Endodermal cell (in vitro differentiated cells): ENCODE data around the gene PABPN1L. TPM values are rescaled to one million over a fixed set of nuclear protein-coding genes. Genes with fewer than 3 reads are reported as not detected.

Experiments used
- DNase-seq: peaks from one replicate; pipeline ENCODE4 v3.0.0-alpha.2; 2017
- H3K27ac ChIP-seq: 2 replicates; pipeline ENCODE4 v1.5.1; 2013; ENCODE audit warnings: mild to moderate bottlenecking, low read depth, low read length, moderate library complexity
- H3K27me3 ChIP-seq: 2 replicates; pipeline ENCODE4 v1.6.1; 2013; ENCODE audit warnings: mild to moderate bottlenecking, low read length, moderate library complexity; ENCODE audit not compliant: insufficient read depth, control insufficient read depth, poor library complexity, severe bottlenecking
- H3K36me3 ChIP-seq: 2 replicates; pipeline ENCODE4 v1.7.0; 2013; ENCODE audit warnings: mild to moderate bottlenecking, low read length, moderate library complexity; ENCODE audit not compliant: control insufficient read depth, insufficient read depth
- H3K4me1 ChIP-seq: one replicate; pipeline ENCODE4 v1.7.0; 2013; ENCODE audit warnings: low read length; ENCODE audit not compliant: control insufficient read depth, insufficient read depth
- H3K4me3 ChIP-seq: 2 replicates; pipeline ENCODE4 v1.5.1; 2013; ENCODE audit warnings: mild to moderate bottlenecking, low read length, moderate library complexity
- H3K9ac ChIP-seq: 2 replicates; pipeline ENCODE4 v1.6.1; 2013; ENCODE audit warnings: mild to moderate bottlenecking, low read length, moderate library complexity; ENCODE audit not compliant: poor library complexity, severe bottlenecking; ENCODE audit errors: extremely low read depth
- H3K9me3 ChIP-seq: 2 replicates; pipeline ENCODE4 v1.6.1; 2013; ENCODE audit warnings: mild to moderate bottlenecking, low read length, moderate library complexity; ENCODE audit not compliant: control insufficient read depth
- H3K27ac Mint-ChIP-seq: 2 replicates; pipeline ENCODE4 v1.8.0; 2020; ENCODE audit warnings: mixed read lengths
- H3K27me3 Mint-ChIP-seq: 2 replicates; pipeline ENCODE4 v1.8.0; 2021; ENCODE audit warnings: mild to moderate bottlenecking, mixed read lengths; ENCODE audit not compliant: insufficient read depth
- H3K36me3 Mint-ChIP-seq: 2 replicates; pipeline ENCODE4 v1.8.0; 2020; ENCODE audit warnings: low read depth, mixed read lengths
- H3K4me1 Mint-ChIP-seq: 2 replicates; pipeline ENCODE4 v1.8.0; 2020; ENCODE audit warnings: mixed read lengths
- H3K4me3 Mint-ChIP-seq: 2 replicates; pipeline ENCODE4 v1.8.0; 2020; ENCODE audit warnings: mild to moderate bottlenecking, moderate library complexity, mixed read lengths
- H3K9me3 Mint-ChIP-seq: 2 replicates; pipeline ENCODE4 v1.8.0; 2020; ENCODE audit warnings: mild to moderate bottlenecking, mixed read lengths
- WGBS, 2 experiments: methylation state at CpG; one replicate each; pipeline versions ENCODE4 v1.1.5 to v1.1.7; 2013; ENCODE audit warnings: missing lambda C conversion rate in 2 of 2, mixed read lengths in 1 of 2; ENCODE audit not compliant: insufficient coverage in 1 of 2, insufficient read length in 1 of 2; 5-methylcytosine and 5-hydroxymethylcytosine counted together
- total RNA-seq, 2 donors: library from RNA; stranded (reverse); fragmentation: NEBNext Ultra II Directional in 1 of 2; extraction: Animal tissue kit (Norgen Biotek cat#: 25700) in 1 of 2; gene quantifications; 2 replicates in 1 of 2; 3 replicates in 1 of 2; pipeline ENCODE4 v1.2.1, GENCODE V29; 2021
- TF ChIP-seq, protein P1 (sequence below): fragments of 200-600 bp; sonication (generic); conservative IDR thresholded peaks from 2 replicates; pipeline ENCODE4 v1.5.0; 2021; ENCODE audit warnings: antibody characterized with exemption, mild to moderate bottlenecking

PABPN1L gene
- total RNA-seq, 2 donors from 2014 or later: not detected

- Mint-ChIP-seq H3K27me3 (no peaks in the 10 kb centered on the region), H3K27ac (no peak overlapping the region), H3K9me3 (no peaks in the 10 kb centered on the region), H3K4me3 (no peak overlapping the region), H3K4me1 (no peaks in the 10 kb centered on the region), H3K36me3 (peaks cover 17% of the 10 kb centered on the region)
- H3K9me3 ChIP-seq: no peaks in the 10 kb centered on the region
- DNase-seq: no peak
- no peak overlapping the region for H3K4me3 ChIP-seq
- H3K4me1 ChIP-seq: no peaks in the 10 kb centered on the region
- 94 to 97% methylated on average over 14 to 19 of the region's 19 CpGs for WGBS, 2 experiments
- no peaks in the 10 kb centered on the region for H3K27me3 ChIP-seq
- TF ChIP-seq, protein P1, sequence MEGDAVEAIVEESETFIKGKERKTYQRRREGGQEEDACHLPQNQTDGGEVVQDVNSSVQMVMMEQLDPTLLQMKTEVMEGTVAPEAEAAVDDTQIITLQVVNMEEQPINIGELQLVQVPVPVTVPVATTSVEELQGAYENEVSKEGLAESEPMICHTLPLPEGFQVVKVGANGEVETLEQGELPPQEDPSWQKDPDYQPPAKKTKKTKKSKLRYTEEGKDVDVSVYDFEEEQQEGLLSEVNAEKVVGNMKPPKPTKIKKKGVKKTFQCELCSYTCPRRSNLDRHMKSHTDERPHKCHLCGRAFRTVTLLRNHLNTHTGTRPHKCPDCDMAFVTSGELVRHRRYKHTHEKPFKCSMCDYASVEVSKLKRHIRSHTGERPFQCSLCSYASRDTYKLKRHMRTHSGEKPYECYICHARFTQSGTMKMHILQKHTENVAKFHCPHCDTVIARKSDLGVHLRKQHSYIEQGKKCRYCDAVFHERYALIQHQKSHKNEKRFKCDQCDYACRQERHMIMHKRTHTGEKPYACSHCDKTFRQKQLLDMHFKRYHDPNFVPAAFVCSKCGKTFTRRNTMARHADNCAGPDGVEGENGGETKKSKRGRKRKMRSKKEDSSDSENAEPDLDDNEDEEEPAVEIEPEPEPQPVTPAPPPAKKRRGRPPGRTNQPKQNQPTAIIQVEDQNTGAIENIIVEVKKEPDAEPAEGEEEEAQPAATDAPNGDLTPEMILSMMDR: no peak
- H3K9ac ChIP-seq: no peak overlapping the region
- H3K27ac ChIP-seq: no peak overlapping the region
- no peaks in the 10 kb centered on the region for H3K36me3 ChIP-seq
These were observed 27.9 kb downstream of the PABPN1L start for GRCh38 chr16:88838566-88838965.

GRCh38 chr16:88837806-88838205 lies 28.7 kb downstream of the PABPN1L start:
- H3K27me3 Mint-ChIP-seq: no peaks in the 10 kb centered on the region
- no peak for DNase-seq
- H3K9me3 Mint-ChIP-seq: no peaks in the 10 kb centered on the region

DNA sequence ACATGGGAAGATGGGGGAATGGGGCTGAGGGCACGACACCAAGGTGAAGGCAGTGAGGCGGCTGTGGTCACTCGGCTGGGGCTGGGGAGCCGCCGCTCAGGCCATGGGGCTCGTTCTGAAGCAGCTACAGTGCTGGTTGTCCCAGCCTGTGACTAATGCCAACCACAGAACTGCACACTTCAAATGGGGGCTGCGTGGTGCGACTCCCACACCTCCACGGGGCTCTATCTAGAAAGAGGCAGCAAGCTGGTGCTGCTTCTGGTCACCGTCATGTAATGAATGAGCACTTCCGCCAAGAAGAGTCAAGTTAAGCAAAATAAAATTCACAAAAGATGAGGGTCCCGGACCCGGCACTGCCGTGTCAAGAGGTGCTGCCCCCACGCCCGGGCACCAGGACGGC lies 29.7 kb downstream of the PABPN1L start:
- no peaks in the 10 kb centered on the region for H3K36me3 ChIP-seq
- no peak for DNase-seq
- Mint-ChIP-seq H3K27ac (no peak overlapping the region), H3K4me3 (no peak overlapping the region), H3K4me1 (no peaks in the 10 kb centered on the region), H3K36me3 (peaks cover 14% of the 10 kb centered on the region), H3K27me3 (no peaks in the 10 kb centered on the region), H3K9me3 (no peaks in the 10 kb centered on the region)
- no peak overlapping the region for H3K9ac ChIP-seq
- TF ChIP-seq, protein P1: no peak
- no peaks in the 10 kb centered on the region for H3K4me1 ChIP-seq
- H3K4me3 ChIP-seq: no peak overlapping the region
- H3K9me3 ChIP-seq: no peaks in the 10 kb centered on the region
- H3K27ac ChIP-seq: peak overlapping the region; percentile 32
- no peaks in the 10 kb centered on the region for H3K27me3 ChIP-seq
- 90 to 94% methylated on average over 14 to 17 of the region's 17 CpGs for WGBS, 2 experiments

More at GRCh38 chr16:88837806-88838205, 28.7 kb downstream of the PABPN1L start:
- WGBS, 2 experiments: 91 to 97% methylated on average over 18 to 20 of the region's 20 CpGs
- H3K27me3 ChIP-seq: no peaks in the 10 kb centered on the region
- H3K4me1 Mint-ChIP-seq: no peaks in the 10 kb centered on the region
- H3K4me3 Mint-ChIP-seq: no peak overlapping the region
- no peaks in the 10 kb centered on the region for H3K4me1 ChIP-seq
- H3K9me3 ChIP-seq: no peaks in the 10 kb centered on the region
- H3K27ac Mint-ChIP-seq: no peak overlapping the region
- H3K9ac ChIP-seq: no peak overlapping the region
- TF ChIP-seq, protein P1: no peak
- no peaks in the 10 kb centered on the region for H3K36me3 ChIP-seq
- peaks cover 14% of the 10 kb centered on the region for H3K36me3 Mint-ChIP-seq
- H3K27ac ChIP-seq: no peak overlapping the region
- no peak overlapping the region for H3K4me3 ChIP-seq
